Breast epithelium (tissue), 4 donors: Measurements from ENCODE around the gene CLMN. TPM values are rescaled to one million over a fixed set of nuclear protein-coding genes. Genes with fewer than 3 reads are reported as not detected.

ENCODE experiments used
- DNase-seq, 2 donors: peaks; one replicate each; pipeline ENCODE4 v3.0.0-alpha.2; 2019; ENCODE audit warnings: low spot score in 2 of 2
- H3K27ac ChIP-seq, 2 donors: fragments of 200-600 bp; sonication (generic) in 1 of 2; one replicate each; pipeline ENCODE4 v1.5.1; 2016 to 2019; ENCODE audit warnings: mild to moderate bottlenecking in 1 of 2
- H3K27me3 ChIP-seq, 2 donors: fragments of 200-600 bp; sonication (generic) in 1 of 2; one replicate each; pipeline versions ENCODE4 v1.5.1 to v1.6.0; 2017 to 2019; ENCODE audit warnings: control low read depth in 1 of 2, mild to moderate bottlenecking in 1 of 2
- H3K36me3 ChIP-seq: fragments of 200-600 bp; one replicate; pipeline ENCODE4 v1.5.1; 2019
- H3K4me1 ChIP-seq, 2 donors: fragments of 200-600 bp; sonication (generic); one replicate each; pipeline ENCODE4 v1.5.1; 2016 to 2019; ENCODE audit warnings: control low read depth in 1 of 2
- H3K4me3 ChIP-seq, 3 donors: fragments of 200-600 bp; sonication (generic); 1 replicate in 2 of 3; 2 replicates in 1 of 3; pipeline ENCODE4 v1.5.1; 2016 to 2019; ENCODE audit warnings: mild to moderate bottlenecking in 3 of 3, moderate library complexity in 2 of 3
- H3K9me3 ChIP-seq, 2 donors: fragments of 200-600 bp; sonication (generic) in 1 of 2; one replicate each; pipeline ENCODE4 v1.5.1; 2016 to 2019; ENCODE audit warnings: control low read depth in 1 of 2
- POLR2A ChIP-seq: fragments of 450-650 bp; IDR thresholded peaks from one replicate; pipeline ENCODE4 v1.6.1; 2016; ENCODE audit warnings: antibody characterized with exemption, mild to moderate bottlenecking, moderate library complexity
- POLR2AphosphoS5 ChIP-seq, 3 donors: sonication (generic); formaldehyde crosslinking; IDR thresholded peaks; one replicate each; pipeline ENCODE4 v1.6.1; 2017; ENCODE audit warnings: antibody characterized with exemption in 3 of 3
- intact Hi-C: fragments of 100-400 bp; cut with DNase I; formaldehyde crosslinking; loops from one replicate; pipeline ENCODE4 v1.15.1; 2023; ENCODE audit warnings: low total_unique reads
- total RNA-seq, 3 donors: library from RNA; depleted of rRNA; stranded (reverse); fragments of >200 nt; gene quantifications; one replicate each; pipeline ENCODE4 v1.1.0, GENCODE V29; 2016
- TF ChIP-seq, protein P1 (sequence below), 3 donors: fragments of 450-650 bp; IDR thresholded peaks; one replicate each; pipeline ENCODE4 v1.5.1; 2016 to 2017; ENCODE audit warnings: antibody characterized with exemption in 3 of 3, mild to moderate bottlenecking in 3 of 3, moderate library complexity in 3 of 3

Gene CLMN
- total RNA-seq, 3 donors from 2014 or later: 23.7 to 73.6 (median 48.5) TPM

DNA sequence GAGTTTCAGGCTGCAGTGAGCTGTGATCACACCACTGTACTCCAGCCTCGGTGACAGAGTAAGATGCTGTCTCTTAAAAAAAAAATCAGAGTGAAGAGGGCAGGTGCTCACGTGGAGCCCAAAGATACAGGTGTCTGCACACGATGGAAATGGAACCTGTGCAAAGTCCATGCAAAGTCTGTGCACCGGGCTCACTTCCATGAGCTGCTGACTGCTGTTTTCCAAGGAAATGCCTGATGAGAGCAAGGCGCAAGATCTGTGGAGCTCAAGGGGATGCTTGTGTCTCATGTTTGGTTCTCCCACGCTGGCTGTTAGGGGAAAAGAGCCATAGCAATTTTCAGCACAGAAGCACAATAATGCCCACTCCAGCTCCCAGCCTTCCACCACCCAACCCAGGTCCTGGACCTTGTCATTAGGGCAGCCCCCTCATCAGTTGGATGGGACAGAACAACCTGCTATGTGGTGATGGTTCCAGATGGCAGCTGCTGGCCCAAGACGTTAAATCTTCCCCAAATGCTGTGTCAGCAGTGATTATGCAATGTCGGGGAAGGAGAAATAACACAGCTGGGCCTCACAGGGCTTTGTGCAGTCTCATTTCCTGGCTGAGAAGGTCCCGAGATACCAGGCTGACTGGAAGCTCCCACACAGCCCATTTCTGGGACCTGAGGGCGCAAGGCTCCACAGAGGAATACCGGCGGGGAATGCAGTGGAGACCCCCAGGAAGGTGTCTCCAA lies 134.5 kb downstream of the CLMN start:
- Histone ChIP-seq H3K36me3 (no peaks in the 10 kb centered on the region), H3K4me3 (no peak overlapping the region), H3K4me1 (peaks cover 0 to 6% of the 10 kb centered on the region in 2 donors), H3K9me3 (no peaks in the 10 kb centered on the region), H3K27me3 (no peaks in the 10 kb centered on the region), H3K27ac (peak overlapping the region; percentile 58 to 84)
- intact Hi-C loops: no loop called here
- no peak for DNase-seq
- TF ChIP-seq, protein P1, sequence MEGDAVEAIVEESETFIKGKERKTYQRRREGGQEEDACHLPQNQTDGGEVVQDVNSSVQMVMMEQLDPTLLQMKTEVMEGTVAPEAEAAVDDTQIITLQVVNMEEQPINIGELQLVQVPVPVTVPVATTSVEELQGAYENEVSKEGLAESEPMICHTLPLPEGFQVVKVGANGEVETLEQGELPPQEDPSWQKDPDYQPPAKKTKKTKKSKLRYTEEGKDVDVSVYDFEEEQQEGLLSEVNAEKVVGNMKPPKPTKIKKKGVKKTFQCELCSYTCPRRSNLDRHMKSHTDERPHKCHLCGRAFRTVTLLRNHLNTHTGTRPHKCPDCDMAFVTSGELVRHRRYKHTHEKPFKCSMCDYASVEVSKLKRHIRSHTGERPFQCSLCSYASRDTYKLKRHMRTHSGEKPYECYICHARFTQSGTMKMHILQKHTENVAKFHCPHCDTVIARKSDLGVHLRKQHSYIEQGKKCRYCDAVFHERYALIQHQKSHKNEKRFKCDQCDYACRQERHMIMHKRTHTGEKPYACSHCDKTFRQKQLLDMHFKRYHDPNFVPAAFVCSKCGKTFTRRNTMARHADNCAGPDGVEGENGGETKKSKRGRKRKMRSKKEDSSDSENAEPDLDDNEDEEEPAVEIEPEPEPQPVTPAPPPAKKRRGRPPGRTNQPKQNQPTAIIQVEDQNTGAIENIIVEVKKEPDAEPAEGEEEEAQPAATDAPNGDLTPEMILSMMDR (IDR thresholded peaks at IDR 0.05): no peak
- peak; percentile 49 to 60 (median 56) for TF ChIP-seq POLR2AphosphoS5 (IDR thresholded peaks at IDR 0.05)
- TF ChIP-seq POLR2A: no peak

DNA sequence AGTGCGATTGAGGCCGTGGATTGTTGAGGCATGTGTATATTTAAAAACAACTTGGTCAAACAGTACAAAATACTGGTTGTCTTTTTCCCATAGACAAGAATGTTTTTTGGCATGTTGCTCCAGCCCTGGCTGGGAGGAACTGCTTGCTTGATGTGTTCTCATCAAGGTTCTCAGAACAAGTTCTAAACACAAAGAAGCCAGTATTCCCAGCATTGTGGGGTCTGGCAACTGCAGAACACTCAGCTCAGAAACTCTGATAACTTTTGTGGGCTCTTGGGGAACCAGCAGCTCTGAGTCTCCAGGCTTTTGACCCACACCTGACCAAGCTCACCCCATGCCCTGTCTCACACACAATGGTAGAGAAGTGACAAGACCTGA lies 135.3 kb downstream of the CLMN start:
- peak overlapping the region; percentile 53 to 84 for H3K27ac ChIP-seq
- intact Hi-C loops: no loop called here

DNA sequence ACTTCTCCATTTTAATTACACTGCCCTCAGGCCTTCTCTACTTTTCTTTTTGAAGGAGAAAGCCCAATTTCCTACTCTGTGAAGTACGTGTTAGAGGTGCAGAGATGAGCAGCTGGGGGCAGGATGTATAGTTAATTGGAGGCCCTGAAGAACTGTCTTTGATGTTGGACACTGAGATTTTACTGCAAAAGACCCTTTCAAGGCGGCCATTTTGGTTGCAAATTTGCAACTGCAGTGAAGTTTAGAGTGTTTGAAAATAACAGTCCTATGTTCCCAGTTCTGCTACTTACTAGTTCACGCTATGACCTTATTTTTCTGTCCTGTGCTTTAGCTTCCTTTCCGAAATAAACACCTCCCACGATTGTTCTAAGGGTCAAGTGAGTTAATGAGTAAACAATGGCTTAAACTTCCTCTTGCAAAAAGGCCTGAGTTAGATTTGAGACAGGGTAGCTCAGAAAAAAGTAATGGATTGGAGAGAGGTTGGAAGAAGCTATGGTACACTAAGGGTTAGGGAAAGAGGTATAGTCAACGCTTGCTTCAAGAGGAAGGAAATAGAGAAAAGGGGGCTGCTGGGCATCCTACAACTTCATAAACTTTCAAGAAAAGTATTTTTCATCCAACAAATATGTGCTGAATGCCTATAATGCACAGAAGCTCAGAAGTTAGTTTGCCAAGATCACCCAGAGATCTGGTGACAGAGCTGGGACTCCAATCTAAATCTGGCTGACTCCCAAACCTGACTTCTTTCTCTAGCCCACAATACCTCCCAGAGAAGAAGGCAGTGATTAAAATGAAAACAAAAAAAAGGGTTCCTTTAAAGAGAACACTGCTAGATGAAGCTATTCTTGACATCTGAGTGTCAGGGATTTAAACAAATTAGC lies 135.9 kb downstream of the CLMN start:
- Histone ChIP-seq H3K27ac (peak overlapping the region; percentile 53 to 84), H3K4me1 (peaks cover 0 to 6% of the 10 kb centered on the region in 2 donors), H3K27me3 (no peaks in the 10 kb centered on the region), H3K36me3 (no peaks in the 10 kb centered on the region), H3K9me3 (no peaks in the 10 kb centered on the region), H3K4me3 (no peak overlapping the region)
- no peak for DNase-seq
- TF ChIP-seq POLR2AphosphoS5 (IDR thresholded peaks at IDR 0.05) (no peak), POLR2A (no peak)
- TF ChIP-seq, protein P1 (IDR thresholded peaks at IDR 0.05): no peak
- intact Hi-C loops: no loop called here

More for the DNA sequence above, 135.3 kb downstream of the CLMN start:
- TF ChIP-seq, protein P1 (IDR thresholded peaks at IDR 0.05): no peak
- TF ChIP-seq POLR2A: no peak
- TF ChIP-seq POLR2AphosphoS5 (IDR thresholded peaks at IDR 0.05): no peak
- Histone ChIP-seq H3K4me3 (no peak overlapping the region), H3K27me3 (no peaks in the 10 kb centered on the region), H3K36me3 (no peaks in the 10 kb centered on the region), H3K4me1 (peaks cover 0 to 6% of the 10 kb centered on the region in 2 donors), H3K9me3 (no peaks in the 10 kb centered on the region)
- DNase-seq: no peak

DNA sequence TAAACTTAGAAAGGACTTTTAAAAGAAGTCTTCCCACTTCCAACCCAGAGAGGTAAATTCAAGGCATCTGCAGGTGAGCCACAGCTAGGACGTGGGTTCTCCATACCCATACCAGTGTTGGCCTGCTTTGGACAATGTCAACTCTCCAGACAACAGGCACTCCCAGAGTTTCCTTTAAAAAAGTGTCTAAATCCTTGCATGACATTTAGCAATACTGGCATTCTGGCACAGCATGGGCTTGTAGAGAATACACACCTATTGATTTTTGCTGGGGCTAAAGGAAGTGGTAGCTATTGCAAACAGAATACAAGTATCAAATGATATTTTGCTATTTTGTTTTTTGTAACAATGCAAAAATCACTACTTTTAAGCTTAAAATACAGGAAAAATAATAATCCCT lies 136.6 kb downstream of the CLMN start:
- intact Hi-C loops: no loop called here
- no peaks in the 10 kb centered on the region for H3K27me3 ChIP-seq
- H3K9me3 ChIP-seq: no peaks in the 10 kb centered on the region
- H3K27ac ChIP-seq: peak overlapping the region; percentile 53 to 84
- H3K4me1 ChIP-seq: peaks cover 0 to 6% of the 10 kb centered on the region in 2 donors
- no peak for TF ChIP-seq POLR2A
- no peak for TF ChIP-seq POLR2AphosphoS5 (IDR thresholded peaks at IDR 0.05)
- TF ChIP-seq, protein P1 (IDR thresholded peaks at IDR 0.05): no peak
- DNase-seq: no peak
- no peaks in the 10 kb centered on the region for H3K36me3 ChIP-seq
- no peak overlapping the region for H3K4me3 ChIP-seq

DNA sequence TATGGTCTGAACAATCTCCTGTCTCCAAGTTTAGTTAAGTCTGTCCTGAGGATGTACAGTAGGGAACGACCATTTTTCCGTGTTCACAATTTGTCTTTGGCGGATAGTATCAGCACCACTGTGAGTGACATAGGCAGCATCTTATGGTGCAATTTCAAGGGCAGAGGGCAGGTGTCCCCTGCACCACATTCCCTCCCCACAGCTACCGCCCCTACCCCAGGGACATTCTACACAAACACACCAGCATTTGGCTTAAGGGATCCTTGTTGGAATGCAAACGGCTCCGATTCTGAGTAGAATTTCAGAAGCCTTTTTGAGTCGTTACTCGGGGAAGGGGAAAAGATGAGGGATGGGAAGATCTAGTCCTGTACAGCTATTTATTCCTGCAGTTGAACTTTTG lies 137.3 kb downstream of the CLMN start:
- no peaks in the 10 kb centered on the region for H3K9me3 ChIP-seq
- no peaks in the 10 kb centered on the region for H3K27me3 ChIP-seq
- TF ChIP-seq POLR2A (no peak), POLR2AphosphoS5 (IDR thresholded peaks at IDR 0.05) (no peak)
- TF ChIP-seq, protein P1 (IDR thresholded peaks at IDR 0.05): no peak
- intact Hi-C loops: no loop called here
- peak overlapping the region in 1 of 2 donors; percentile 53 for H3K27ac ChIP-seq
- DNase-seq: no peak
- H3K4me1 ChIP-seq: peaks cover 0 to 6% of the 10 kb centered on the region in 2 donors
- no peak overlapping the region for H3K4me3 ChIP-seq
- no peaks in the 10 kb centered on the region for H3K36me3 ChIP-seq
